ENCODE results near the gene VWA3B. TPM values are rescaled to one million over a fixed set of nuclear protein-coding genes. Genes with fewer than 3 reads are reported as not detected.
"Not testable (repeated sequence)": the region's sequence is repeated elsewhere in the genome, so short reads cannot be mapped to it uniquely, and the experiment has no call there.

VWA3B gene
- total RNA-seq, 1 donor = not detected

DNA sequence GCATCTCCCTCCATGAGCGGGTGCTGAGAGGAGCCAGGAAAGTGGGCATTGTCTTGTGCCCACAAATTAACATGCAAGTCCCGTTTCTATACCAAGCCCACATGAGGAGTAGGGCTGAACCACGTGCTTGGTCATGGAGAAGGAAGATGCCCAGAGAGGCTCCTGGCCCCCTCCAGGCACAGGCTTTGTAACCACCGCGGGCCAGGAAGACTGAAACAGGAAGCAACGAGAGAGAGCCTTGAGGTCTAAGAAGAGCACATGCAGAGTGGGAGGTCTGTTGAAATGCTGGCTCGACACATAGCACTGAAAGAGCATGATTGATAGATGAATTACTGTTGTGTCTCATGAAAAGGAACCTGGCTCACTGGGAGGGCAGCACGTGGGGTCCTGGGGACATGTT is 36.3 kb downstream of the VWA3B start:
- Histone ChIP-seq H3K4me1 (ENCODE audit: insufficient read depth, low read length) (no peaks in the 10 kb centered on the region), H3K79me2 (ENCODE audit: insufficient read depth, low read length) (no peaks in the 10 kb centered on the region), H3K4me2 (ENCODE audit: insufficient read depth, low read length) (no peak overlapping the region), H3K36me3 (ENCODE audit: insufficient read depth, low read length) (no peaks in the 10 kb centered on the region), H2AFZ (ENCODE audit: low read length) (no peak overlapping the region), H3K27me3 (ENCODE audit: insufficient read depth, low read length) (peaks cover 64% of the 10 kb centered on the region), H4K20me1 (ENCODE audit: insufficient read depth, low read length) (no peaks in the 10 kb centered on the region), H3K9me3 (ENCODE audit: low read depth, low read length) (no peaks in the 10 kb centered on the region), H3K27ac (ENCODE audit: low read depth, low read length) (no peak overlapping the region), H3K4me3 (ENCODE audit: insufficient read depth, low read length) (no peak overlapping the region)
- no peak for DNase-seq (ENCODE audit: insufficient read length, low spot score, missing footprints)
- no peak for TF ChIP-seq CTCF (IDR thresholded peaks at IDR 0.05; ENCODE audit: extremely low read depth, low read depth, low read length)

- Histone ChIP-seq H3K4me2 (ENCODE audit: insufficient read depth, low read length) (no peak overlapping the region), H4K20me1 (ENCODE audit: insufficient read depth, low read length) (no peaks in the 10 kb centered on the region), H3K9me3 (ENCODE audit: low read depth, low read length) (no peaks in the 10 kb centered on the region), H3K27ac (ENCODE audit: low read depth, low read length) (no peak overlapping the region), H3K4me1 (ENCODE audit: insufficient read depth, low read length) (no peaks in the 10 kb centered on the region), H3K36me3 (ENCODE audit: insufficient read depth, low read length) (no peaks in the 10 kb centered on the region), H3K27me3 (ENCODE audit: insufficient read depth, low read length) (peaks cover 53% of the 10 kb centered on the region), H3K4me3 (ENCODE audit: insufficient read depth, low read length) (no peak overlapping the region), H2AFZ (ENCODE audit: low read length) (no peak overlapping the region), H3K79me2 (ENCODE audit: insufficient read depth, low read length) (no peaks in the 10 kb centered on the region)
- DNase-seq (ENCODE audit: insufficient read length, low spot score, missing footprints) = no peak
- no peak for TF ChIP-seq CTCF (IDR thresholded peaks at IDR 0.05; ENCODE audit: extremely low read depth, low read depth, low read length)
Measured at GRCh38 chr2:98126061-98126460, 39.1 kb downstream of the VWA3B start.

DNA sequence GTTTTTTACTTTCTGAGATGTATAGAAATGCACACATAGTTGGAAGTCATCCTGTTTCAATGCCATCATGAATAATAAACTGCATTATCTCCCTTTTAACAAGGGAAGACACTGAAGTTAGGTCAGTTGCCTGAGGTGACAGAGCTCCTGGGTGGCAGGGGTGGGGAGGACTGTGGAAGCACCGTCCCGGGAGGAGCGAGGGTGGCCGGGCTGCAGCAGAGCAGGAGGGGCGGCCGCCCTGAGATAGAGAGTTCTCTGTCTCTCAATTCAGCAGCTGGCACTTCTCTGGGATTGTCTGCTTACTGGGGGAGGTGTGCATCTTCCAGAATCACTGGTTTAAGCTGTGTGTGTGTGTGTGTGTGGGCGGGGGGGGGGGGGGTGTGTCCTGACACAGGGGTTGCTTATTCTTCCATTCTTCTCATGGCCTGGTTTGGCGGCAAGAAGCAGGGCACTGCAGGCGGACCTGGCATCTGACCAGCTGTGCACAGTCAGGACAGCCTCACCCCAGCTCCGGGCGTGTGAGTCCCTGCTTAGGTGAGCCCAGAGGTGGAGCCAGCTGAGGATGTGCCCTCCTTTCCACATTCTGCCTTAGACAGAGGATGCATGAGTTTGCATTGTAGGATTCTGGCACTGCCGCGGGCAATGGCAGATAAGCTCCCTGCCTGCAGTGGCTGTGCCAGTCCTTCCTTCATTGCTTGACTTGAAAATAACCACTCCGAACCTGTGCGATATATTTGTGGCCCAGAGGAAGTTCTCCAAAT is 40.4 kb downstream of the VWA3B start:
- H4K20me1 ChIP-seq (ENCODE audit: insufficient read depth, low read length) = no peaks in the 10 kb centered on the region
- no peak for DNase-seq (ENCODE audit: insufficient read length, low spot score, missing footprints)
- H3K4me1 ChIP-seq (ENCODE audit: insufficient read depth, low read length) = no peaks in the 10 kb centered on the region
- TF ChIP-seq CTCF (IDR thresholded peaks at IDR 0.05; ENCODE audit: extremely low read depth, low read depth, low read length) = no peak
- H3K9me3 ChIP-seq (ENCODE audit: low read depth, low read length) = no peaks in the 10 kb centered on the region
- peaks cover 49% of the 10 kb centered on the region for H3K27me3 ChIP-seq (ENCODE audit: insufficient read depth, low read length)
- no peak overlapping the region for H2AFZ ChIP-seq (ENCODE audit: low read length)
- H3K4me2 ChIP-seq (ENCODE audit: insufficient read depth, low read length) = no peak overlapping the region
- no peak overlapping the region for H3K4me3 ChIP-seq (ENCODE audit: insufficient read depth, low read length)
- no peak overlapping the region for H3K27ac ChIP-seq (ENCODE audit: low read depth, low read length)
- H3K36me3 ChIP-seq (ENCODE audit: insufficient read depth, low read length) = no peaks in the 10 kb centered on the region
- no peaks in the 10 kb centered on the region for H3K79me2 ChIP-seq (ENCODE audit: insufficient read depth, low read length)

- Histone ChIP-seq H4K20me1 (ENCODE audit: insufficient read depth, low read length) (no peaks in the 10 kb centered on the region), H3K4me3 (ENCODE audit: insufficient read depth, low read length) (no peak overlapping the region), H3K9me3 (ENCODE audit: low read depth, low read length) (no peaks in the 10 kb centered on the region), H3K4me1 (ENCODE audit: insufficient read depth, low read length) (no peaks in the 10 kb centered on the region), H3K4me2 (ENCODE audit: insufficient read depth, low read length) (no peak overlapping the region), H3K36me3 (ENCODE audit: insufficient read depth, low read length) (no peaks in the 10 kb centered on the region), H3K27me3 (ENCODE audit: insufficient read depth, low read length) (peaks cover 39% of the 10 kb centered on the region), H3K27ac (ENCODE audit: low read depth, low read length) (no peak overlapping the region), H3K79me2 (ENCODE audit: insufficient read depth, low read length) (no peaks in the 10 kb centered on the region), H2AFZ (ENCODE audit: low read length) (no peak overlapping the region)
- TF ChIP-seq CTCF (IDR thresholded peaks at IDR 0.05; ENCODE audit: extremely low read depth, low read depth, low read length) = no peak
- no peak for DNase-seq (ENCODE audit: insufficient read length, low spot score, missing footprints)
Measured at GRCh38 chr2:98128556-98129109, 41.7 kb downstream of the VWA3B start.

GRCh38 chr2:98130073-98130472 is 43.1 kb downstream of the VWA3B start:
- peaks cover 30% of the 10 kb centered on the region for H3K27me3 ChIP-seq (ENCODE audit: insufficient read depth, low read length)
- H3K4me3 ChIP-seq (ENCODE audit: insufficient read depth, low read length); H3K27ac ChIP-seq (ENCODE audit: low read depth, low read length); H2AFZ ChIP-seq (ENCODE audit: low read length); H3K79me2 ChIP-seq (ENCODE audit: insufficient read depth, low read length); DNase-seq (ENCODE audit: insufficient read length, low spot score, missing footprints); H3K4me1 ChIP-seq (ENCODE audit: insufficient read depth, low read length); H3K9me3 ChIP-seq (ENCODE audit: low read depth, low read length); H3K4me2 ChIP-seq (ENCODE audit: insufficient read depth, low read length); H4K20me1 ChIP-seq (ENCODE audit: insufficient read depth, low read length); H3K36me3 ChIP-seq (ENCODE audit: insufficient read depth, low read length): not testable (repeated sequence)
